ENCODE measurements around the gene CXCL17. TPM values are rescaled to one million over a fixed set of nuclear protein-coding genes. Genes with fewer than 3 reads are reported as not detected.
A peak's percentile ranks its signal among the peaks of the same experiment; 100 is the strongest.
"Not testable (repeated sequence)": the region's sequence is repeated elsewhere in the genome, so short reads cannot be mapped to it uniquely, and the experiment has no call there.

CXCL17 gene
- total and polyA plus RNA-seq, 12 donors, result 0.03 TPM; not detected in 11

- peak overlapping the region in 7 of 10 donors; percentile 34 to 82 (median 62) for H3K27ac ChIP-seq
- peak in 3 of 8 donors; percentile 15 to 22 (median 18) for ATAC-seq
Measured at GRCh38 chr19:42467183-42467760, 24.5 kb upstream of the CXCL17 start.

GRCh38 chr19:42466521-42467182 lies 23.9 kb upstream of the CXCL17 start:
- Histone ChIP-seq H3K4me1 (peaks cover 0 to 42% (median 24%) of the 10 kb centered on the region in 9 donors), H3K4me3 (no peak overlapping the region), H3K27ac (peak overlapping the region in 8 of 10 donors; percentile 29 to 82 (median 64)), H3K36me3 (no peaks in the 10 kb centered on the region), H3K9me3 (no peaks in the 10 kb centered on the region), H3K27me3 (no peaks in the 10 kb centered on the region)
- DNase-seq, result no peak
- intact Hi-C loops (cut with DNase I), result no loop called here
- WGBS, 2 donors, result 47 to 55% methylated on average over 5 of the region's 5 CpGs
- peak in 6 of 8 donors; percentile 23 to 58 (median 52) for ATAC-seq
- TF ChIP-seq CTCF (IDR thresholded peaks at IDR 0.05), result no peak

More at GRCh38 chr19:42467183-42467760, 24.5 kb upstream of the CXCL17 start:
- WGBS, 2 donors, result 59 to 69% methylated on average over 5 of the region's 5 CpGs
- no peaks in the 10 kb centered on the region for H3K27me3 ChIP-seq
- TF ChIP-seq CTCF (IDR thresholded peaks at IDR 0.05), result no peak
- no peak for DNase-seq
- intact Hi-C loops (cut with DNase I), result no loop called here
- no peaks in the 10 kb centered on the region for H3K36me3 ChIP-seq
- no peaks in the 10 kb centered on the region for H3K9me3 ChIP-seq
- H3K4me1 ChIP-seq, result peaks cover 0 to 42% (median 21%) of the 10 kb centered on the region in 9 donors
- H3K4me3 ChIP-seq, result no peak overlapping the region

GRCh38 chr19:42465827-42466280 lies 23.1 kb upstream of the CXCL17 start:
- ATAC-seq, result peak in 1 of 8 donors; percentile 22
- no peak for DNase-seq
- Histone ChIP-seq H3K4me3 (no peak overlapping the region), H3K4me1 (peaks cover 0 to 42% (median 24%) of the 10 kb centered on the region in 9 donors), H3K9me3 (no peaks in the 10 kb centered on the region), H3K27me3 (no peaks in the 10 kb centered on the region), H3K27ac (peak overlapping the region in 8 of 10 donors; percentile 29 to 82 (median 64)), H3K36me3 (no peaks in the 10 kb centered on the region)
- WGBS, 2 donors, result 72 to 75% methylated on average over 5 of the region's 5 CpGs
- intact Hi-C loops (cut with DNase I), result no loop called here
- TF ChIP-seq CTCF (IDR thresholded peaks at IDR 0.05), result no peak

GRCh38 chr19:42461700-42462324 lies 19.1 kb upstream of the CXCL17 start:
- intact Hi-C loops (cut with DNase I), result loop anchor here in 1 of 10 donors (5.0 kb wide), 1 partner anchor 35 kb away; no protein-coding TSS in a partner anchor
- no peaks in the 10 kb centered on the region for H3K9me3 ChIP-seq
- H3K27ac ChIP-seq, result peak overlapping the region in 3 of 10 donors; percentile 6 to 50 (median 37)
- no peaks in the 10 kb centered on the region for H3K36me3 ChIP-seq
- WGBS, 2 donors, result 50% methylated on average over 4 of the region's 4 CpGs
- ATAC-seq (peak in 7 of 8 donors; percentile 23 to 85 (median 58)), DNase-seq (peak in 1 of 2 donors; percentile 12)
- peaks cover 0 to 35% (median 15%) of the 10 kb centered on the region in 9 donors for H3K4me1 ChIP-seq
- no peak for TF ChIP-seq CTCF (IDR thresholded peaks at IDR 0.05)
- H3K4me3 ChIP-seq, result no peak overlapping the region
- no peaks in the 10 kb centered on the region for H3K27me3 ChIP-seq

- intact Hi-C loops (cut with DNase I), result loop anchor here in 1 of 10 donors (5.0 kb wide), 1 partner anchor 36 kb away; no protein-coding TSS in a partner anchor
- not testable (repeated sequence) for H3K4me3 ChIP-seq, ATAC-seq, DNase-seq, H3K27me3 ChIP-seq, H3K36me3 ChIP-seq, H3K9me3 ChIP-seq
- peaks cover 0 to 29% (median 10%) of the 10 kb centered on the region in 9 donors for H3K4me1 ChIP-seq
- 88 to 95% methylated on average over 8 of the region's 8 CpGs for WGBS, 2 donors
- H3K27ac ChIP-seq, result peak overlapping the region in 3 of 10 donors; percentile 45 to 51 (median 45)
Measured at GRCh38 chr19:42461231-42461630, 18.5 kb upstream of the CXCL17 start.

Data from heart right ventricle (tissue), 16 donors.